H1 (cell line): Measurements from ENCODE around the gene CNTD1. TPM values are rescaled to one million over a fixed set of nuclear protein-coding genes. Genes with fewer than 3 reads are reported as not detected.
A peak's percentile ranks its signal among the peaks of the same experiment; 100 is the strongest.

Experiments used
- CTCF ChIA-PET: fragments of 300-600 bp; sonication (Branson Sonifier 250); formaldehyde crosslinking; loops from one replicate; lab custom pipeline; 2021; ENCODE audit not compliant: partially characterized antibody; lab: Charles Lee
- POLR2A ChIA-PET: fragments of 300-600 bp; sonication (Branson Sonifier 250); formaldehyde crosslinking; loops from one replicate; lab custom pipeline; 2021; ENCODE audit warnings: inconsistent platforms; ENCODE audit not compliant: partially characterized antibody; lab: Charles Lee
- DNase-seq, 2 experiments: peaks; one replicate each; pipeline versions ENCODE4 v3.0.0 to v3.0.0-alpha.2; 2010 to 2022; ENCODE audit warnings: low spot score in 2 of 2, low read depth in 1 of 2, mixed read lengths in 1 of 2
- FAIRE-seq: peaks from 2 replicates; lab custom pipeline; 2011; peaks lifted over from hg19 to GRCh38; lab: Jason Lieb, UNC
- H2AFZ ChIP-seq: 2 replicates; pipeline ENCODE4 v1.8.1; 2012; ENCODE audit warnings: low read length, inconsistent platforms
- H2AK5ac ChIP-seq: 2 replicates; pipeline ENCODE4 v1.6.1; 2013; ENCODE audit warnings: low read depth, low read length
- H2BK120ac ChIP-seq: replicated peaks from 2 replicates; pipeline ENCODE3; 2013; ENCODE audit warnings: low read depth, low read length, inconsistent platforms
- H2BK12ac ChIP-seq: 2 replicates; pipeline ENCODE4 v1.6.1; 2013; ENCODE audit warnings: low read depth, low read length
- H2BK15ac ChIP-seq: 2 replicates; pipeline ENCODE4 v1.6.1; 2013; ENCODE audit warnings: low read length
- H2BK20ac ChIP-seq: 2 replicates; pipeline ENCODE4 v1.6.1; 2013; ENCODE audit warnings: low read length
- H2BK5ac ChIP-seq: 2 replicates; pipeline ENCODE4 v1.6.1; 2013; ENCODE audit warnings: low read depth, low read length
- H3K14ac ChIP-seq: 2 replicates; pipeline ENCODE4 v1.6.1; 2013; ENCODE audit warnings: inconsistent platforms; ENCODE audit not compliant: insufficient read length
- H3K18ac ChIP-seq: 2 replicates; pipeline ENCODE4 v1.6.1; 2013; ENCODE audit warnings: low read length; ENCODE audit errors: extremely low read depth
- H3K23ac ChIP-seq: 2 replicates; pipeline ENCODE4 v1.6.1; 2013; ENCODE audit warnings: inconsistent platforms; ENCODE audit not compliant: insufficient read length
- H3K23me2 ChIP-seq: 2 replicates; pipeline ENCODE4 v1.6.1; 2013; ENCODE audit warnings: low read depth, low read length
- H3K27ac ChIP-seq: 2 replicates; pipeline ENCODE4 v1.6.1; 2011; ENCODE audit warnings: low read depth, low read length, inconsistent platforms
- H3K27me3 ChIP-seq, 4 experiments: replicated peaks in 1 of 4; 1 replicate in 1 of 4; 2 replicates in 3 of 4; pipeline versions ENCODE4 v1.6.1 to v1.8.1; 2011 to 2013; ENCODE audit warnings: low read length in 3 of 4, mild to moderate bottlenecking in 3 of 4, inconsistent platforms in 2 of 4, mixed read lengths in 2 of 4, moderate library complexity in 1 of 4; ENCODE audit not compliant: control insufficient read depth in 3 of 4, insufficient read depth in 3 of 4; ENCODE audit errors: extremely low read depth in 1 of 4
- H3K36me3 ChIP-seq, 4 experiments: 2 replicates each; pipeline versions ENCODE4 v1.6.1 to v1.8.1; 2011 to 2013; ENCODE audit warnings: mild to moderate bottlenecking in 4 of 4, low read length in 3 of 4, moderate library complexity in 2 of 4, control low read depth in 1 of 4, inconsistent platforms in 1 of 4; ENCODE audit not compliant: insufficient read depth in 4 of 4, control insufficient read depth in 2 of 4
- H3K4ac ChIP-seq: replicated peaks from 2 replicates; pipeline ENCODE3; 2013; ENCODE audit warnings: low read length, low read depth, mixed read lengths, inconsistent platforms; ENCODE audit not compliant: insufficient read length
- H3K4me1 ChIP-seq, 4 experiments: replicated peaks in 1 of 4; 1 replicate in 1 of 4; 2 replicates in 3 of 4; pipeline versions ENCODE4 v1.6.1 to v1.8.1; 2011 to 2013; ENCODE audit warnings: low read length in 3 of 4, inconsistent platforms in 2 of 4, mixed read lengths in 1 of 4; ENCODE audit not compliant: insufficient read depth in 4 of 4, control insufficient read depth in 3 of 4
- H3K4me2 ChIP-seq, 2 experiments: 2 replicates each; pipeline versions ENCODE4 v1.6.1 to v1.8.1; 2011 to 2013; ENCODE audit warnings: low read depth in 2 of 2, low read length in 2 of 2, control low read depth in 1 of 2, inconsistent platforms in 1 of 2, mild to moderate bottlenecking in 1 of 2; ENCODE audit not compliant: insufficient read depth in 1 of 2
- H3K4me3 ChIP-seq, 4 experiments: fragments of 200-600, 300-600 bp in 1 of 4; sonication (generic), shearing (Covaris generic), sonication (Bioruptor Twin) in 1 of 4; 2 replicates each; pipeline versions ENCODE4 v1.5.1 to v1.8.1; 2011 to 2016; ENCODE audit warnings: low read length in 4 of 4, low read depth in 3 of 4, control low read depth in 2 of 4, inconsistent platforms in 2 of 4, mild to moderate bottlenecking in 2 of 4, mixed read lengths in 1 of 4, moderate library complexity in 1 of 4; ENCODE audit not compliant: insufficient read depth in 2 of 4; ENCODE audit errors: extremely low read depth in 1 of 4
- H3K56ac ChIP-seq: replicated peaks from 2 replicates; pipeline ENCODE3; 2013; ENCODE audit warnings: low read depth, mild to moderate bottlenecking, mixed read lengths, low read length, inconsistent platforms; ENCODE audit not compliant: insufficient read length
- H3K79me1 ChIP-seq: 2 replicates; pipeline ENCODE4 v1.6.1; 2013; ENCODE audit warnings: low read depth, low read length, control low read depth
- H3K79me2 ChIP-seq, 2 experiments: 2 replicates each; pipeline versions ENCODE4 v1.6.1 to v1.8.1; 2012 to 2013; ENCODE audit warnings: low read length in 2 of 2, mild to moderate bottlenecking in 2 of 2, inconsistent platforms in 1 of 2; ENCODE audit not compliant: insufficient read depth in 2 of 2, control insufficient read depth in 1 of 2
- H3K9ac ChIP-seq, 4 experiments: replicated peaks in 1 of 4; 1 replicate in 1 of 4; 2 replicates in 3 of 4; pipeline versions ENCODE4 v1.6.1 to v1.8.1; 2011 to 2013; ENCODE audit warnings: low read depth in 3 of 4, low read length in 3 of 4, control low read depth in 2 of 4, mild to moderate bottlenecking in 2 of 4, moderate library complexity in 2 of 4, inconsistent platforms in 1 of 4; ENCODE audit errors: extremely low read depth in 1 of 4
- H3K9me3 ChIP-seq, 2 experiments: 2 replicates each; pipeline versions ENCODE4 v1.6.1 to v1.8.1; 2012 to 2013; ENCODE audit warnings: mild to moderate bottlenecking in 2 of 2, moderate library complexity in 2 of 2, control low read depth in 1 of 2, inconsistent platforms in 1 of 2, low read depth in 1 of 2, low read length in 1 of 2, mixed read lengths in 1 of 2; ENCODE audit not compliant: insufficient read depth in 2 of 2
- H4K20me1 ChIP-seq, 2 experiments: replicated peaks in 1 of 2; 2 replicates each; pipeline versions ENCODE3 to v1.8.1; 2011 to 2013; ENCODE audit warnings: inconsistent platforms in 2 of 2, low read length in 2 of 2, mild to moderate bottlenecking in 1 of 2; ENCODE audit not compliant: insufficient read depth in 2 of 2, control insufficient read depth in 1 of 2
- H4K5ac ChIP-seq: 2 replicates; pipeline ENCODE4 v1.6.1; 2013; ENCODE audit warnings: low read length, low read depth, mixed read lengths, inconsistent platforms; ENCODE audit not compliant: insufficient read length
- H4K8ac ChIP-seq: 2 replicates; pipeline ENCODE4 v1.8.0; 2013; ENCODE audit warnings: mild to moderate bottlenecking, moderate library complexity, low read length, inconsistent platforms; ENCODE audit not compliant: insufficient read depth; ENCODE audit errors: extremely low read depth
- H4K91ac ChIP-seq: replicated peaks from 2 replicates; pipeline ENCODE3; 2013; ENCODE audit warnings: low read length, mixed read lengths, inconsistent platforms; ENCODE audit not compliant: insufficient read length
- ATF3 ChIP-seq: IDR thresholded peaks from 2 replicates; pipeline ENCODE4 v1.6.1; 2011; ENCODE audit warnings: low read depth, mild to moderate bottlenecking, low read length; ENCODE audit not compliant: insufficient read depth
- CHD1 ChIP-seq: IDR thresholded peaks from 2 replicates; pipeline ENCODE4 v1.6.1; 2012; ENCODE audit warnings: low read depth, low read length, improper control_type of control experiment
- KDM4A ChIP-seq: IDR thresholded peaks from one replicate; pipeline ENCODE4 v1.7.1; 2012; ENCODE audit warnings: low read depth, mild to moderate bottlenecking, moderate library complexity, low read length, inconsistent platforms; ENCODE audit not compliant: severe bottlenecking
- KDM5A ChIP-seq: fragments of 200-600 bp; IDR thresholded peaks from 2 replicates; pipeline ENCODE4 v1.7.1; 2012; ENCODE audit warnings: mild to moderate bottlenecking, low read length, inconsistent platforms, mixed read lengths
- NRF1 ChIP-seq: IDR thresholded peaks from 2 replicates; pipeline ENCODE4 v1.6.1; 2011; ENCODE audit warnings: mild to moderate bottlenecking, low read depth, low read length, improper control_type of control experiment
- POLR2A ChIP-seq, 2 experiments: IDR thresholded peaks; 1 replicate in 1 of 2; 2 replicates in 1 of 2; pipeline ENCODE4 v1.6.1; 2011; ENCODE audit warnings: low read depth in 2 of 2, low read length in 2 of 2, mild to moderate bottlenecking in 2 of 2; ENCODE audit errors: control extremely low read depth in 1 of 2
- SAP30 ChIP-seq: fragments of 300-600 bp; sonication (generic); IDR thresholded peaks from 2 replicates; pipeline ENCODE4 v1.7.1; 2012; ENCODE audit warnings: low read length, moderate library complexity, mild to moderate bottlenecking, inconsistent platforms; ENCODE audit not compliant: insufficient read depth, insufficient replicate concordance
- TAF7 ChIP-seq: optimal IDR thresholded peaks from 2 replicates; pipeline ENCODE3; 2011; ENCODE audit warnings: low read depth, mild to moderate bottlenecking, inconsistent platforms, low read length, moderate library complexity, borderline replicate concordance
- WGBS, 2 experiments: shearing (Covaris generic) in 1 of 2; methylation state at CpG; one replicate each; pipeline versions ENCODE4 v1.1.6 to v1.1.7; 2013 to 2015; ENCODE audit warnings: low lambda C conversion rate in 2 of 2, mixed read lengths in 2 of 2, inconsistent platforms in 1 of 2, low coverage in 1 of 2, missing lambda C conversion rate in 1 of 2; ENCODE audit not compliant: insufficient replicate concordance in 2 of 2, insufficient coverage in 1 of 2, insufficient read length in 1 of 2; ENCODE audit errors: extremely low coverage in 1 of 2, missing lambda C conversion rate in 1 of 2; 5-methylcytosine and 5-hydroxymethylcytosine counted together
- polyA plus RNA-seq, 7 experiments: library from polyadenylated mRNA; depleted of rRNA in 3 of 7; stranded (reverse) in 5 of 7; unstranded in 2 of 7; fragments of >200 nt in 5 of 7; fragments of 200-250 nt in 2 of 7; gene quantifications; 1 replicate in 5 of 7; 2 replicates in 1 of 7; 4 replicates in 1 of 7; pipeline versions ENCODE4 v1.2.1 to v1.2.3, GENCODE V29; 2011 to 2013; ENCODE audit warnings: missing spikeins in 2 of 7, mixed read lengths in 2 of 7
- total RNA-seq: library from RNA; stranded (reverse); fragmentation: NEBNext Ultra II Directional; extraction: Animal tissue kit (Norgen Biotek cat#: 25700); gene quantifications from 2 replicates; pipeline ENCODE4 v1.2.1, GENCODE V29; 2021
- TF ChIP-seq, protein P1 (sequence below): IDR thresholded peaks from 2 replicates; pipeline ENCODE4 v1.6.1; 2012; ENCODE audit warnings: inconsistent platforms

The CNTD1 gene
- total and polyA plus RNA-seq, 2 of the 8 experiments (the other 6 are each of a cell fraction or from before 2014, with no cell fraction given), result not detected

DNA sequence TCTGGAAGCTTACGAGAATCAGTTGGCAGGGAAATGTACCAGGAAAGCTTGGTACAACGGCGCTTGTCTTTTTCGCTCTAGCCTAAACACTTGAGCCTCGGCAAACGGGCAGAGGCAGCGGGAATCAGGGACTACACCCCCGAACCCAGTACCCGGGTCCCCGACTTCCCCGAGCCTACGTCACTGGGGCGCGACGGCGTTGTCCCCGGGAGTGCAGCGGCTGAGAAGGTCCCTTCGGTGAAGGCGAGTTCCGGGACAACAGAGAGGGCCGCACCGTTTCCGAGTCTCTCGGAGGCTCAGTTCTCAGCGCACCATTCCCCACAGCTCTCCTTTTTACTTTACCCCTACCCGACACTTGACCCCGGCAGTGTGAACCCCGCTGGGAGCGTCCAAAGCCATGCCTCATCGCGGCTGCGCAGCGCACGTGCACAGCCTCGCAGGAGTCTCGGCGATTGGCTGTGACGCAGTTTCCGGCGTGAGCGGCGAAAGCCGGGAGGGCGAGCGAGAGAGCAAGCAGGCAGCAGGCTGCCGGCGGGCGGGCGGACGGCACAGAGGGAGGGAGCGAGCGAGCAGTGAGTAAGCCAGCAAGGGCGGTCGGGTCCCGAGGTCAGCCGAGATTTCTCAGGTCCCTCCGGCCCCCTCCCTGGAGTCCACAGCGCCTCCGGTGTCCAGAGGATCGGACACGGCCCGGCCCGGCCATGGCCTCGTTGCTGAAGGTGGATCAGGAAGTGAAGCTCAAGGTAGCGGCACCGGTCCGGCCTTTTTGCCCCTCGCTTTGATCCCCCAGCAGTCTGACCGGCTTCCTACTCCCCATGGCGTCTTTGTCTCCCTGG is 34.5 kb downstream of the CNTD1 start, which contains the start of gene PSME3:
Gene PSME3, plus strand, starts transcription at position 464 of the 833 bp plus-strand sequence. Its CDS starts 235 bp downstream, at position 699.
- Histone ChIP-seq H3K14ac (no peak within 1 kb of the TSS), H3K9ac (peak within 1 kb of the TSS; percentile 94 to 99 (median 98)), H3K4me2 (peak within 1 kb of the TSS; percentile 89 to 94), H3K27me3 (no peaks in the 10 kb centered on the region), H3K9me3 (no peaks in the 10 kb centered on the region), H4K91ac (peak within 1 kb of the TSS; percentile 92), H2AK5ac (0 out of 2 replicates have a peak within 1 kb of the TSS, but pooled peaks have one; percentile 30), H3K4me3 (peak within 1 kb of the TSS; percentile 75 to 99 (median 96)), H2BK15ac (peak within 1 kb of the TSS; percentile 96; the same call in 1 of the 2 replicates), H3K23ac (no peak within 1 kb of the TSS), H3K36me3 (peaks cover 8 to 31% (median 21%) of the 10 kb centered on the region in 4 experiments), H3K4ac (peak within 1 kb of the TSS; percentile 80), H2BK20ac (no peak within 1 kb of the TSS), H2BK120ac (peak within 1 kb of the TSS; percentile 82), H4K20me1 (peaks cover 0 to 2% of the 10 kb centered on the region in 2 experiments), H3K4me1 (peaks cover 0 to 2% (median 0%) of the 10 kb centered on the region in 4 experiments; a peak in 2 of 7 replicates), H3K79me1 (peaks cover 2% of the 10 kb centered on the region; the same call in 1 of the 2 replicates), H3K56ac (peak within 1 kb of the TSS; percentile 93), H3K23me2 (peaks cover 9% of the 10 kb centered on the region), H3K18ac (peak within 1 kb of the TSS; percentile 91), H4K8ac (peak within 1 kb of the TSS; percentile 100), H3K79me2 (peaks cover 3 to 22% of the 10 kb centered on the region in 2 experiments), H3K27ac (peak within 1 kb of the TSS; percentile 99), H4K5ac (peak within 1 kb of the TSS; percentile 89), H2BK12ac (peak within 1 kb of the TSS; percentile 19; the same call in 1 of the 2 replicates), H2BK5ac (peak within 1 kb of the TSS; percentile 99), H2AFZ (peak within 1 kb of the TSS; percentile 94)
- ChIA-PET CTCF (interaction anchor here (0.9 to 4.2 kb wide), 4 partner anchors 10 to 104 kb away, joined by 3 to 45 read pairs (median 8); partner anchors contain the start of gene BECN1), POLR2A (interaction anchor here (0.6 to 8.9 kb wide), 23 partner anchors 11 to 255 kb away, joined by 3 to 111 read pairs (median 4); partner anchors contain the start of genes AARSD1, AOC2, AOC3 and BECN1)
- DNase-seq, result peak; percentile 54 to 96
- FAIRE-seq, result no peak
- WGBS, 2 experiments, result 1% methylated on average over 71 of the region's 71 CpGs; no CpG with 5 or more reads in 1 of the 2 experiments
- peak; percentile 77 for TF ChIP-seq ATF3
- no peak for TF ChIP-seq CHD1
- TF ChIP-seq KDM4A, result peak; percentile 94
- TF ChIP-seq POLR2A (IDR thresholded peaks at IDR 0.05; ENCODE audit: control extremely low read depth in 1 of 2, low read depth in 2 of 2, low read length in 2 of 2), result peak; percentile 87 to 94
- TF ChIP-seq, protein P1, sequence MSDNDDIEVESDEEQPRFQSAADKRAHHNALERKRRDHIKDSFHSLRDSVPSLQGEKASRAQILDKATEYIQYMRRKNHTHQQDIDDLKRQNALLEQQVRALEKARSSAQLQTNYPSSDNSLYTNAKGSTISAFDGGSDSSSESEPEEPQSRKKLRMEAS, result peak; percentile 99
- TF ChIP-seq NRF1, result peak; percentile 42; the same call in 1 of the 2 replicates
- peak; percentile 64 for TF ChIP-seq SAP30
- peak; percentile 90 for TF ChIP-seq KDM5A
- TF ChIP-seq TAF7, result peak; percentile 80
